ENCODE data around the gene PCOLCE2.

The PCOLCE2 gene

GRCh38 chr3:142888481-142889211, at the start of gene PCOLCE2:
Gene PCOLCE2 (minus strand): TSS chr3:142889083. CDS start chr3:142888896, 187 bp downstream.
- DNase-seq: peak; percentile 91

- no peak for DNase-seq
Observed at GRCh38 chr3:142935963-142936362, 47.1 kb upstream of the PCOLCE2 start.

- DNase-seq: no peak
Observed at GRCh38 chr3:142934887-142935269, 46.0 kb upstream of the PCOLCE2 start.

GRCh38 chr3:142934128-142934886, 45.4 kb upstream of the PCOLCE2 start:
- DNase-seq: no peak

GRCh38 chr3:142931222-142931621, 42.3 kb upstream of the PCOLCE2 start:
- DNase-seq: peak; percentile 62

GRCh38 chr3:142930463-142930862, 41.6 kb upstream of the PCOLCE2 start:
- DNase-seq: no peak

- no peak for DNase-seq
Observed at GRCh38 chr3:142929890-142930289, 41.0 kb upstream of the PCOLCE2 start.

GRCh38 chr3:142929109-142929508, 40.2 kb upstream of the PCOLCE2 start:
- peak; percentile 90 for DNase-seq

- no peak for DNase-seq
Observed at GRCh38 chr3:142926368-142926944, 37.6 kb upstream of the PCOLCE2 start.

GRCh38 chr3:142925140-142925539, 36.3 kb upstream of the PCOLCE2 start:
- DNase-seq: no peak

- DNase-seq: no peak
Observed at GRCh38 chr3:142923694-142924093, 34.8 kb upstream of the PCOLCE2 start.

GRCh38 chr3:142916605-142917004, 27.7 kb upstream of the PCOLCE2 start:
- no peak for DNase-seq

- DNase-seq: peak; percentile 42
Observed at GRCh38 chr3:142915636-142916035, 26.8 kb upstream of the PCOLCE2 start.

- no peak for DNase-seq
Observed at GRCh38 chr3:142914286-142914811, 25.5 kb upstream of the PCOLCE2 start.

- no peak for DNase-seq
Observed at GRCh38 chr3:142913432-142913831, 24.5 kb upstream of the PCOLCE2 start.

GRCh38 chr3:142912402-142913172, 23.7 kb upstream of the PCOLCE2 start:
- no peak for DNase-seq

GRCh38 chr3:142910280-142910679, 21.4 kb upstream of the PCOLCE2 start:
- DNase-seq: no peak

GRCh38 chr3:142909282-142909681, 20.4 kb upstream of the PCOLCE2 start:
- DNase-seq: no peak

- no peak for DNase-seq
Observed at GRCh38 chr3:142907996-142908395, 19.1 kb upstream of the PCOLCE2 start.

GRCh38 chr3:142904639-142905436, 16.0 kb upstream of the PCOLCE2 start:
- peak; percentile 23 for DNase-seq

- DNase-seq: no peak
Observed at GRCh38 chr3:142902356-142902755, 13.5 kb upstream of the PCOLCE2 start.
